Limb (tissue), 2 donors: ENCODE measurements around the gene EMILIN3.

Experiments
- DNase-seq, 2 donors: peaks; one replicate each; pipeline ENCODE4 v3.0.0-alpha.2; 2016; ENCODE audit errors: extremely low spot score in 2 of 2

Gene EMILIN3

GRCh38 chr20:41366546-41367392, at the start of gene EMILIN3:
Gene EMILIN3, minus strand, starts transcription at chr20:41366818. Its CDS starts 184 bp downstream, at chr20:41366634.
- DNase-seq: peak in 1 of 2 donors; percentile 74

DNA sequence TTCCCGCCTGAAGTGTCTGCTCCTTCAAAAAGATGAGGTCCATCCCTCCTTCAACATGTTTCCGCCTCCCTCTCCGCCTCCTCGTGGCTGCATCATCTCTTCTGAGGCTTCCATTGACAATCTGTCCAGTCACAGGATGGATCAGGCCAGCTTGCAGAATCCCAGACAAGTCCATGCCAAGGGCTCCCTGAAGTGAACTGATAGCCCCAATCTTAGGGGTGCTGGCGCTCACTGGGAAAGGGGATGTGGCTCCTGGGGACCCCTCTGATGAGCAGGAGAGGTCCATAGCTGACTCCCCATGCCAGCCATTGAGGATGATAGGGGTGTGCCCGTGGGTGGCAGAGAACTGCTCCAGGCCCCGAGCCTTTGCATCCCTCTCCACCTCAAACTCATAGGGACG, 48.6 kb upstream of the EMILIN3 start:
- no peak for DNase-seq

DNA sequence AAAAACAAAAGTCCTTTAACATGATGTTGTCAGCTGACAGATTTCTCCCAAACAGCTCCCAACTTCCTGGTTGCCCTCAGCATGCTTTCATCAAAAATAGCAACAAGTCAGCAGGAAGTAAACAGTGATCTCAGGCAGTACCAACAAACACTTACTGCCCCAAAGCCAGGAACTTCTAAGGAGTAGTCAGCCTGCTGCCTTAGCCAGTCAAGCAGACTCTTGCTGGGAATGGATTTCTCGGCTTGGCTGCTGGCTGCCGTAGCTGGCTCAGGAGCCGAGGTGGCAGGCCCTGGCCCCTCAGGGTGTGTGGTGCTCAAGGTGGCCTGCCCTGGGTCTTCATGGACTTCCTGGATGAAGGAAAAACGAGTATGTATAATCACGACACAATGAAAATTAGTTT, 46.6 kb upstream of the EMILIN3 start:
- DNase-seq: no peak

- DNase-seq: no peak
Observed at GRCh38 chr20:41412324-41413120, 45.9 kb upstream of the EMILIN3 start.

DNA sequence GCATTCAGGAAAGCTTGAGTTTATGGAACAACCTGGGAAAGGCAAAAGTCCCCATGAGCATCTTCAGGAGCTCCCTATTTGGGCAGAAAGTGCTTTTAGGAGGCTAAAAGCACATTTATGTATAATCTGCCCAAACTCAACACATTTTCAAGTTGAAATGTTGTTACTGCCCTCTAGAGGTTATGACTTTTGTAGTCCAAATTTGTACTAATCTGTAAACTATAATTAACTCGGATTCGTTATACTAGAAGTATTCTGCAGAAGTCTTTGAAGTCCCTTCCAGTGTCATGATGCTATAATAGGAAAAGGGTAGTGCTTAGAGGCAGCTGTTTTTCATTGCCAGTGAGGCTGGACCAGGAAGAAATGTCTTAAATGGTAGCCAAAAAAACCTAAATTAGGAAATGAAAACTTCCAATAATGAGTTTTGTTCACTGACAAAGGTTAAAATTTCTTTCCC, 44.8 kb upstream of the EMILIN3 start:
- peak in 1 of 2 donors; percentile 65 for DNase-seq

- peak in 1 of 2 donors; percentile 71 for DNase-seq
Observed at GRCh38 chr20:41408986-41409385, 42.4 kb upstream of the EMILIN3 start.

DNA sequence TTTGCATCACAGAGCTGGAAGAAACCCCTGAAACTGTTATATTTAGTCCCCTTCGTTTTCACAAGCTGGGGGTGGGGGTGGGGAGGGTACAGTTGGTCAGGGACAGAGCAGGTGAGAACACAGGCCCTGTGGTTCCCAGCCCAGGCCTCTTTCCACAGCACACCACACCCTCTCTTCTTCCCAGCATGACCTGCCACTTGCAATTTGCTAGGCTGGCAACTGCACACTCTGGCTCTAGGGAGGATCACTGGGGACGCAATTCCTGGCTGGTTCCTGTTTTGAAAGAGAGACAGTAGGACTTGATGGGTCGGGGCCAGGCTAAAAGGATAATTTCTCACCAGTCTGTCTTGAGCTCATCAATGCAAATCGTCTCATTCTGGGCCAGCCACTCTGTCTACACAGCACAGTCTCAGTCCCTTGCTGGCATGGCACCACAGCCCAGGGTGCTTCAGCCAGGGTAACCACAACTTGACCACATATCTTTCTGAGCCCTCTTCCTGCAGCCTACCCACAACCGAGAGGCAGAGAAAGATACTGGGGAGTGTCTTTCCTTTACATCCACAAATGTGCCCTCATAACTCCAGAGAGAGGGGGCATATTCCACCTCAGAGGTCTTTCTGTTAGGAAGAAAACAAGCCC, 41.7 kb upstream of the EMILIN3 start:
- no peak for DNase-seq

DNA sequence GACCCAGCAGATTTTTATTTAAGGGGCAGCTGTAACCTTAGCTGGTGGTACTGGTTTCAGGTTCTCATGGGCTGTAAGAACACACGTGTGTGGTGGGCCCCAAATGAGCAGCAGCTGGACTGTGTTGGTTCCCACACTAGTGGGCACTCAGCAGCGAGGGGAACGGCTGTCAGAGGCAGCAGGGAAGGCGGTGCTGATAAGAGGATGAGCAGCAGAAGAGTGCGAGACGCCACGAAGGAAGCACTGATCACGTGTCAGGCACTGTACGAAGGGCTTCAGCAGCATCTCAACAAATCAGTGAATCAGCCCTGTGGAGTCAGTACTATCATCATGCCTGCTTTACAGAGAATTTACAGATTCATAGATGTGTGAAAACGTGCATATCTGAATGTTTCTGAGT, 41.0 kb upstream of the EMILIN3 start:
- DNase-seq: no peak

- no peak for DNase-seq
Observed at GRCh38 chr20:41406896-41407444, 40.4 kb upstream of the EMILIN3 start.

- DNase-seq: no peak
Observed at GRCh38 chr20:41406353-41406752, 39.7 kb upstream of the EMILIN3 start.

DNA sequence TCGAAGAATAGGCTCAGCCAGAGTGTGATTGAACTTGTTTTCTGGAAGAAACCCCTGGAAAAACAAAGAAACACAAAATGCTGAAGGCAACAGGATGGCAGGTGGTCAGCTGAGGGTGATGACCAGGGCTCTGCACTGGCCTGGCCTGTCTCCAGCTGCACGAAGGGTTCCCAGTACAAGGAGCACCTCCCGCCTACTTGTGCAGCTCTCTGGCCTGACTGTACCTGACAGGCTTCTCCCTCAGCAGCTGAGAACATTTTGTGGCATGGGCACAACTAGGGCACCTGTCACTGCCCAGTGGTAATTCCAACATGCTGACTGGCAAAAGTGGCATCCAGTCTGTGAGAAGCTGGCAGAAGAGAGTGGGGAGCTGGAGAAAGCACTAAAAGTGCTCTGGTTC, 38.8 kb upstream of the EMILIN3 start:
- no peak for DNase-seq

DNA sequence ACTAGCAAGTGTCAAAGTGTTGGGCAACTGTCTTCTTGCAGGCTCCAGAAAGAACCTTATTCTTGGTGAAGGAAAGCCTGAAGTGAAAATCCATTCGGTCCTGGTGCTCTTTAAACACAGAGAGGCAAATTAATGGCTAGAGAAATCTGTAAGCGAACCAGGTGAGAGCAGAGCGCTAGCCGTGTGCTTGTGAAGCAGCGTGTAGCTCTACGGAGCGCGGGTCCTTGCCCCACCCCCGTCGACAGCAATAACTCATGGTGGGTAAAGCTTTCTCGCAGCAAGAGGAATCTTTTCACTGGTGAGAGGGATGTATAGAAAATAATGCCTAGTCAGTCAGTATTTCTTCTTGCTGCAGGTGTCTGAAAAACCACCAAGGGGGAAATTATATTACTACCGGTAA, 37.0 kb upstream of the EMILIN3 start:
- no peak for DNase-seq

DNA sequence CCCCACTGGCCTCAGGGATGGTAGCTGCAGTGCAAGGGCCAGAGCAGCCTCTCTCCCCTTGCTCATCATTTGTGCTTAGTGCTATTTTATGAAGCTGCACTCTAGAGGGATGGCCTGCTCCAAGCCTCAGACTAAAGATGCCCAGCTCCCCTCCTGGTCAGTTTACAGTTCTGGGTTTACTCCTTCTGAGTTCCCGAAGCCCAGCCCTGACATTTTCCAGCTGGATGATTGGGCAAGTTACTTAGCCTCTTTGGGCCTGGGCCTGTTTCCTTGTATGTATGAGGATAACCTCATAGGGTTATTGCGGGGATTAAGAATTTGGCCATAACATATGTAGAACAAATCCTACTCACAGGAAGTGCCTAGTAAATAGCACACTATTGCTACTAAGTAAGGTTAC, 31.8 kb upstream of the EMILIN3 start:
- no peak for DNase-seq

- DNase-seq: peak in 1 of 2 donors; percentile 61
Observed at GRCh38 chr20:41395667-41396664, 29.3 kb upstream of the EMILIN3 start.

DNA sequence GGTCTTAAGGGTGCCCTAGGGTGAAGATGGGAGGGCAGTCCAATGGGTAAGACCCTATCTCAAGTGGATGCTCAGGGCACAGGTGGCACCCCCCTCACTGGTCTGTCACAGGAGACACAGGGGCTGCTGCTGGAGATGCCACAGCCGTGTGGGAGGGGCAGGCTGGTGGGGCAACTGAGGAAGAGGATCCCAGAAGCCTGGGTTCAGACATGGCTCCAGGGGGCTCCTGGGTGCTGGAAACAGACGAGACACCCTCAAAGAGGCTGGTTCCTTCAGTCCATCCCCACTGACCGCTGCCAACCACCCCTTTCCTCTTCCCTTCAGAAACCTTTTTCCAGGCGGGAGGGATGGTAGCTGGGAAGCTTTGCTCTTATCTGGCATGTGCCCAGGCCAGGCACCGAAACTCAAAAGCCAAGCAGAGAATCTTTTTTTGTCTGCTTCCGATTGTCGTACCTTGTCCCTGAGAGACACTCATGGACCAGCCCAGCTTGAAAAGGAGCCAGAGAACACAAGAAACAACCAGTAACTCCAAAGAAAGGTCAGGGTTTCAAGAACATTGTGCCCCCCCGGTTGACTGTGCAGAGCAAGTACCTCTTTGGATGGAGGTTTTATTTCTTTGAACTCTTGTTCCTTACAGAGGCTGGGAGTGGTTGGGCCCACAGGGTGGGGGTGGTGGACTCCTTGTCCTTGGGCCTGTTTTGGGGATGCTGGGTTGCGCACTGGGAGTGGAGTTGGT, 28.5 kb upstream of the EMILIN3 start:
- DNase-seq: no peak

- no peak for DNase-seq
Observed at GRCh38 chr20:41394081-41394480, 27.5 kb upstream of the EMILIN3 start.

DNA sequence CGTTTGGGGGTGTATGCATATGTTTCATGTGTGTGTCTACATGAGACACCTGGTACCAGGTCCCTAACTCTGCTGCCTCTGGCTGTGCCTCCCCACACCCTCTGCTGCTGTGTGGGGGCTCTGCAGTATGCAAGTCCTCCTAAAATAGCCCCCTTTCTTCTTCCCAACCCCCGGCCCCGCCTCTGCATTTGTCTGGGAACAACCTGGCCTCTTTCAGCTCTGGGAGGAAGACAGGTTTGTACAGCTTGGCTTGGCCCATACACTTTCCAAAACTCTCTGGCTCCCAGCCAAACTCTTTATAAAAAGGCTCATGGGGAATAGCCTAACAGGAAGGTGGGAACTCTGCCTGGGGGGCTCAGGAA, 27.1 kb upstream of the EMILIN3 start:
- DNase-seq: no peak

GRCh38 chr20:41392871-41393704, 26.5 kb upstream of the EMILIN3 start:
- DNase-seq: peak; percentile 60 to 63

DNA sequence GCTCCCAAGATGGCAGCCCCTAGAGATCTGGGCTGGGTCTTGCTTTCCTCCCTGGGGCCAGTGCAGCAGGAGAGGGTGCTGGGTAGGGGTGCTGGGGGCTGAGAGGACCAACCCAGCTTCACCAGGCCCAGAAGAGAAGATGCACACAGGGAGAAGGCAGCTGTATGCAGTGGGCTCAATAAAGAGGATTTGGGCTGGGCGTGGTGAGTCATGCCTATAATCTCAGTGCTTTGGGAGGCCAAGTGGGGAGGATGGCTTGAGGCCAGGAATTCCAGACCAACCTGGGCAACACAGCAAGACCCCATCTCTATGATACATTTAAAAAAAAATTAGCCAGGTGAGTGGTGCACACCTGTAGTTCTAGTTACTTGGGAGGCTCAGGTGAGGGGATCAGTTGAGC, 25.7 kb upstream of the EMILIN3 start:
- DNase-seq: no peak
